GM06990 (cell line): ENCODE data around the gene SPAG9.
"Not testable (repeated sequence)": the region's sequence is repeated elsewhere in the genome, so short reads cannot be mapped to it uniquely, and the experiment has no call there.

Source experiments
- DNase-seq: peaks from one replicate; pipeline ENCODE4 v3.0.0-alpha.2; 2011; ENCODE audit not compliant: insufficient read length; ENCODE audit errors: extremely low read depth
- H3K27me3 ChIP-seq: replicated peaks from 2 replicates; pipeline ENCODE4 v1.6.0; 2011; ENCODE audit warnings: low read length; ENCODE audit not compliant: control insufficient read depth, insufficient read depth
- H3K36me3 ChIP-seq: 2 replicates; pipeline ENCODE4 v1.5.1; 2011; ENCODE audit warnings: low read length; ENCODE audit not compliant: control insufficient read depth, insufficient read depth
- H3K4me3 ChIP-seq: replicated peaks from 2 replicates; pipeline ENCODE4 v1.5.1; 2011; ENCODE audit warnings: low read depth, mild to moderate bottlenecking, control low read depth, low read length
- CTCF ChIP-seq: IDR thresholded peaks from 2 replicates; pipeline ENCODE4 v1.5.1; 2011; ENCODE audit warnings: low read length, control low read depth, mild to moderate bottlenecking, inconsistent platforms; ENCODE audit not compliant: insufficient read depth, poor library complexity, severe bottlenecking

Gene SPAG9

GRCh38 chr17:51097708-51098446 lies 22.8 kb downstream of the SPAG9 start:
- Histone ChIP-seq H3K36me3 (no peaks in the 10 kb centered on the region), H3K27me3 (no peaks in the 10 kb centered on the region), H3K4me3 (no peak overlapping the region)
- TF ChIP-seq CTCF = no peak
- no peak for DNase-seq

GRCh38 chr17:51091635-51092034 lies 29.0 kb downstream of the SPAG9 start:
- no peaks in the 10 kb centered on the region for H3K36me3 ChIP-seq
- TF ChIP-seq CTCF = no peak
- no peaks in the 10 kb centered on the region for H3K27me3 ChIP-seq
- no peak for DNase-seq
- no peak overlapping the region for H3K4me3 ChIP-seq

- H3K4me3 ChIP-seq, DNase-seq, H3K36me3 ChIP-seq, H3K27me3 ChIP-seq: not testable (repeated sequence)
Observed at GRCh38 chr17:51088868-51089267, 31.8 kb downstream of the SPAG9 start.

GRCh38 chr17:51088287-51088686 lies 32.4 kb downstream of the SPAG9 start:
- no peak overlapping the region for H3K4me3 ChIP-seq
- no peak for DNase-seq
- no peaks in the 10 kb centered on the region for H3K36me3 ChIP-seq
- H3K27me3 ChIP-seq = no peaks in the 10 kb centered on the region
- TF ChIP-seq CTCF = no peak

- DNase-seq = no peak
- no peaks in the 10 kb centered on the region for H3K27me3 ChIP-seq
- no peak for TF ChIP-seq CTCF
- H3K36me3 ChIP-seq = no peaks in the 10 kb centered on the region
- no peak overlapping the region for H3K4me3 ChIP-seq
Observed at GRCh38 chr17:51087072-51087757, 33.5 kb downstream of the SPAG9 start.

- no peak for TF ChIP-seq CTCF
- Histone ChIP-seq H3K4me3 (no peak overlapping the region), H3K36me3 (no peaks in the 10 kb centered on the region), H3K27me3 (no peaks in the 10 kb centered on the region)
- no peak for DNase-seq
Observed at GRCh38 chr17:51085150-51085805, 35.4 kb downstream of the SPAG9 start.
